ENCODE data around the gene RAPH1.

RAPH1 gene

GRCh38 chr2:203535078-203535783, at the start of gene RAPH1:
Gene RAPH1 (minus strand): TSS chr2:203535301. CDS start chr2:203495353, 39,948 bp downstream.
- peak; percentile 55 for DNase-seq

GRCh38 chr2:203584784-203585183, 49.7 kb upstream of the RAPH1 start:
- DNase-seq: peak; percentile 47

- DNase-seq: peak; percentile 40
Measured at GRCh38 chr2:203583701-203584100, 48.6 kb upstream of the RAPH1 start.

- DNase-seq: no peak
Measured at GRCh38 chr2:203583084-203583695, 48.1 kb upstream of the RAPH1 start.

GRCh38 chr2:203582468-203582867, 47.4 kb upstream of the RAPH1 start:
- DNase-seq: no peak

GRCh38 chr2:203580844-203581243, 45.7 kb upstream of the RAPH1 start:
- DNase-seq: no peak

GRCh38 chr2:203579730-203580129, 44.6 kb upstream of the RAPH1 start:
- no peak for DNase-seq

GRCh38 chr2:203578759-203579643, 43.9 kb upstream of the RAPH1 start:
- peak; percentile 98 for DNase-seq

- DNase-seq: peak; percentile 42
Measured at GRCh38 chr2:203574824-203575223, 39.7 kb upstream of the RAPH1 start.

GRCh38 chr2:203572316-203572715, 37.2 kb upstream of the RAPH1 start:
- DNase-seq: no peak

- no peak for DNase-seq
Measured at GRCh38 chr2:203569677-203570316, 34.7 kb upstream of the RAPH1 start.

GRCh38 chr2:203567691-203568090, 32.6 kb upstream of the RAPH1 start:
- peak; percentile 42 for DNase-seq

- DNase-seq: no peak
Measured at GRCh38 chr2:203566161-203566560, 31.1 kb upstream of the RAPH1 start.

GRCh38 chr2:203565076-203565475, 30.0 kb upstream of the RAPH1 start:
- peak; percentile 36 for DNase-seq

GRCh38 chr2:203562268-203562667, 27.2 kb upstream of the RAPH1 start:
- DNase-seq: no peak

- DNase-seq: peak; percentile 55
Measured at GRCh38 chr2:203559641-203560040, 24.5 kb upstream of the RAPH1 start.

- DNase-seq: no peak
Measured at GRCh38 chr2:203553784-203554183, 18.7 kb upstream of the RAPH1 start.

- DNase-seq: peak; percentile 14
Measured at GRCh38 chr2:203551778-203552177, 16.7 kb upstream of the RAPH1 start.

GRCh38 chr2:203550266-203550665, 15.2 kb upstream of the RAPH1 start:
- DNase-seq: peak; percentile 12

- DNase-seq: no peak
Measured at GRCh38 chr2:203549406-203549805, 14.3 kb upstream of the RAPH1 start.

GRCh38 chr2:203548887-203549286, 13.8 kb upstream of the RAPH1 start:
- no peak for DNase-seq

- no peak for DNase-seq
Measured at GRCh38 chr2:203547356-203547755, 12.3 kb upstream of the RAPH1 start.

- DNase-seq: no peak
Measured at GRCh38 chr2:203544402-203544801, 9.3 kb upstream of the RAPH1 start.
